ENCODE measurements around the gene CFAP61.

- TF ChIP-seq CTCF (IDR thresholded peaks at IDR 0.05) (no peak), POLR2AphosphoS5 (IDR thresholded peaks at IDR 0.05) (no peak), POLR2A (IDR thresholded peaks at IDR 0.05) (no peak)
These were observed 84.0 kb downstream of the CFAP61 start for GRCh38 chr20:20136313-20136712.

All from suprapubic skin (tissue), 4 donors.